ENCODE data around the gene CYP2F1. TPM values are rescaled to one million over a fixed set of nuclear protein-coding genes. Genes with fewer than 3 reads are reported as not detected.

Gene CYP2F1, protein sequence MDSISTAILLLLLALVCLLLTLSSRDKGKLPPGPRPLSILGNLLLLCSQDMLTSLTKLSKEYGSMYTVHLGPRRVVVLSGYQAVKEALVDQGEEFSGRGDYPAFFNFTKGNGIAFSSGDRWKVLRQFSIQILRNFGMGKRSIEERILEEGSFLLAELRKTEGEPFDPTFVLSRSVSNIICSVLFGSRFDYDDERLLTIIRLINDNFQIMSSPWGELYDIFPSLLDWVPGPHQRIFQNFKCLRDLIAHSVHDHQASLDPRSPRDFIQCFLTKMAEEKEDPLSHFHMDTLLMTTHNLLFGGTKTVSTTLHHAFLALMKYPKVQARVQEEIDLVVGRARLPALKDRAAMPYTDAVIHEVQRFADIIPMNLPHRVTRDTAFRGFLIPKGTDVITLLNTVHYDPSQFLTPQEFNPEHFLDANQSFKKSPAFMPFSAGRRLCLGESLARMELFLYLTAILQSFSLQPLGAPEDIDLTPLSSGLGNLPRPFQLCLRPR
- total RNA-seq = not detected
- long read RNA-seq = 0 reads

DNA sequence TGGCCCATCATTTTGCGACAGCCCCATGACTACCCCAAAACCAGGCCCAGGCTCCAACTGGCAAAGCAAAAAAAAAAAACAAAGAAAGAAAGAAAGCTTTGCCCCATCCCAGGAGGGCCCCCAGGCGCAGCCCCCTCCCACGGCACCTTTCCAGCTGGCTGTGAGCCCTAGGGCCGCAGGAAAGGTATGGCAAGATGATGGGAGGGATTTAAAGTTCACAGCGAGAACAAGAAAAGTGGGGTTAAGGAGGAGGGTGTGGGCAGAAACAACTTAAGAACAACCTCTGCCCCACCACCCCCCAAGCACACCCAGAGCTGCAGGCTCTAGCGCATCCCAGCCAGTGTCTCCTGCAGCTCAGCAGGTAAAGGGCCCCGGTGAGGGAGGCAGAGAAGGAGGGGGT lies at the start of gene CYP2F1:
Gene CYP2F1, plus strand, starts transcription at position 301 of the 400 bp plus-strand sequence. CDS start 1,757 bp downstream, outside the sequence.
- no peak within 1 kb of the TSS for H3K27ac ChIP-seq (replicated peaks)
- no peak within 1 kb of the TSS for H3K4me3 ChIP-seq
- peaks cover 46% of the 10 kb centered on the region for H3K27me3 ChIP-seq (ENCODE audit: low read depth)
- no peak for DNase-seq
- no peaks in the 10 kb centered on the region for H3K36me3 ChIP-seq
- intact Hi-C loops (cut with micrococcal nuclease) = no loop called here
- H3K4me1 ChIP-seq = no peaks in the 10 kb centered on the region
- H3K9me3 ChIP-seq (replicated peaks) = no peaks in the 10 kb centered on the region
- TF ChIP-seq, protein P1, sequence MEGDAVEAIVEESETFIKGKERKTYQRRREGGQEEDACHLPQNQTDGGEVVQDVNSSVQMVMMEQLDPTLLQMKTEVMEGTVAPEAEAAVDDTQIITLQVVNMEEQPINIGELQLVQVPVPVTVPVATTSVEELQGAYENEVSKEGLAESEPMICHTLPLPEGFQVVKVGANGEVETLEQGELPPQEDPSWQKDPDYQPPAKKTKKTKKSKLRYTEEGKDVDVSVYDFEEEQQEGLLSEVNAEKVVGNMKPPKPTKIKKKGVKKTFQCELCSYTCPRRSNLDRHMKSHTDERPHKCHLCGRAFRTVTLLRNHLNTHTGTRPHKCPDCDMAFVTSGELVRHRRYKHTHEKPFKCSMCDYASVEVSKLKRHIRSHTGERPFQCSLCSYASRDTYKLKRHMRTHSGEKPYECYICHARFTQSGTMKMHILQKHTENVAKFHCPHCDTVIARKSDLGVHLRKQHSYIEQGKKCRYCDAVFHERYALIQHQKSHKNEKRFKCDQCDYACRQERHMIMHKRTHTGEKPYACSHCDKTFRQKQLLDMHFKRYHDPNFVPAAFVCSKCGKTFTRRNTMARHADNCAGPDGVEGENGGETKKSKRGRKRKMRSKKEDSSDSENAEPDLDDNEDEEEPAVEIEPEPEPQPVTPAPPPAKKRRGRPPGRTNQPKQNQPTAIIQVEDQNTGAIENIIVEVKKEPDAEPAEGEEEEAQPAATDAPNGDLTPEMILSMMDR (IDR thresholded peaks at IDR 0.05; ENCODE audit: borderline replicate concordance) = no peak

DNA sequence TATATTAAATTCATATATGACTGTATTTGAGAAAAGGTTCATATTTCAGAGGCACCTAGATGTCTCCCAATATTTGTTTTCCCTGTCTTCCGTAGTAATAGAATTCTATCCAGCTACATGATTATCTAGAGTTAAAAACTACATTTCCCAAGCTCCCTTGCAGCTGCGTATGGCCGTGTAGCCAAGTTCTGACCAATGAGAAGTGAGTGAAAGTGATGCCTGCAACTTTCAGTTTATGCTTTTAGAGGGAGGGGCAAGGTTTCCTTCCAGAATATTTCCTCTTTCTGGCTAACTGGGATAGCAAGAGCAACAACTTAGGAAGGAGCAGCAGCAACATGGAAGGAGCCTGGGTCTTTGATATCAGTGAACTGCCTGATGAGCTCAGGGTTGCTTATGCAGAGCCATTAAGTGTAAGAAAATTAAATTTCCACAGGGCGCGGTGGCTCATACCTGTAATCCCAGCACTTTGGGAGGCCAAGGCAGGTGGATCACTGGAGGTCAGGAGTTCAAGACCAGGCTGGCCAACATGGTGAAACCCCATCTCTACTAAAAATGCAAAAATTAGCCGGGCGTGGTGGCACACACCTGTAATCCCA lies 49.2 kb upstream of the CYP2F1 start:
- no peaks in the 10 kb centered on the region for H3K36me3 ChIP-seq
- no peaks in the 10 kb centered on the region for H3K9me3 ChIP-seq (replicated peaks)
- DNase-seq = no peak
- intact Hi-C loops (cut with micrococcal nuclease) = no loop called here
- no peaks in the 10 kb centered on the region for H3K4me1 ChIP-seq
- H3K4me3 ChIP-seq = no peak overlapping the region
- H3K27me3 ChIP-seq (ENCODE audit: low read depth) = peaks cover 60% of the 10 kb centered on the region
- H3K27ac ChIP-seq (replicated peaks) = no peak overlapping the region
- TF ChIP-seq, protein P1 (IDR thresholded peaks at IDR 0.05; ENCODE audit: borderline replicate concordance) = no peak

DNA sequence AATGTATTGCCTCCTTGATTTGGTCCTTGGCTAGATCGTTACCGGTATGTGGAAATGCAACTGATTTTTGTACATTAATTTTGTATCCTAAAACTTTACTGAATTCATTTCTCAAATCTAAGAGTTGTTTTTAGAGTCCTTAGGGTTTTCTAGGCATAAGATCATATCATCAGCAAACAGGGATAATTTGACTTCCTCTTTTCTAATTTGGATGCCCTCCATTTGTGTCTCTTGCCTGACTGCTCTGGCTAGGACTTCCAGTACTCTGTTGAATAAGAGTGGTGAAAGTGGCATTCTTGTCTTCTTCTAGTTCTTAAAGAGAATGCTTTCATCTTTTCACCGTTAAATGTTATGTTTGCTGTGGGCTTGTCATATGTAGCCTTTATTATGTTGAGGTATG lies 37.9 kb upstream of the CYP2F1 start:
- DNase-seq = no peak
- H3K9me3 ChIP-seq (replicated peaks) = peaks cover 35% of the 10 kb centered on the region
- H3K36me3 ChIP-seq = no peaks in the 10 kb centered on the region
- peaks cover 56% of the 10 kb centered on the region for H3K27me3 ChIP-seq (ENCODE audit: low read depth)
- TF ChIP-seq, protein P1 (IDR thresholded peaks at IDR 0.05; ENCODE audit: borderline replicate concordance) = no peak
- intact Hi-C loops (cut with micrococcal nuclease) = no loop called here
- H3K27ac ChIP-seq (replicated peaks) = no peak overlapping the region
- H3K4me3 ChIP-seq = no peak overlapping the region
- no peaks in the 10 kb centered on the region for H3K4me1 ChIP-seq

DNA sequence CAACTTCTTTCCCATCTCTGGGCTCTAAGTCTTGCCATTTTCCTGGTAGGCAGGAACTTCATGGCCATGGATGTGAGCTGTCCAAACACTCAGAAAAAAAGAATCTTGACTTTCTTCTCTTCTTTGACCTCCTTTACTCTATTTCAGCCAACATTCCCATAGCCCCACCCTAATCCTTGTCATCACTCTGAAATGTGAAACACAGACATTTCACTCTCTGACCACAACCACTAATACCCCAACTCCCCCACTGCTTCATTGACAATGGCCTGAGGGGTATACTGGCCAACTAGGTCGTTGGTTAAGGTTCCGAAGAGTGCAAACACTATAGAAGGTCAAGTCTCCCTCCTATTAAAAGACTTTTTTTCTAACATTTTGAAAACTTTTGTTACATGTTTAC lies 30.7 kb upstream of the CYP2F1 start:
- H3K4me3 ChIP-seq = no peak overlapping the region
- no peak for DNase-seq
- H3K27ac ChIP-seq (replicated peaks) = no peak overlapping the region
- H3K27me3 ChIP-seq (ENCODE audit: low read depth) = peaks cover 78% of the 10 kb centered on the region
- H3K36me3 ChIP-seq = no peaks in the 10 kb centered on the region
- TF ChIP-seq, protein P1 (IDR thresholded peaks at IDR 0.05; ENCODE audit: borderline replicate concordance) = no peak
- no peaks in the 10 kb centered on the region for H3K4me1 ChIP-seq
- intact Hi-C loops (cut with micrococcal nuclease) = no loop called here
- H3K9me3 ChIP-seq (replicated peaks) = peaks cover 25% of the 10 kb centered on the region

DNA sequence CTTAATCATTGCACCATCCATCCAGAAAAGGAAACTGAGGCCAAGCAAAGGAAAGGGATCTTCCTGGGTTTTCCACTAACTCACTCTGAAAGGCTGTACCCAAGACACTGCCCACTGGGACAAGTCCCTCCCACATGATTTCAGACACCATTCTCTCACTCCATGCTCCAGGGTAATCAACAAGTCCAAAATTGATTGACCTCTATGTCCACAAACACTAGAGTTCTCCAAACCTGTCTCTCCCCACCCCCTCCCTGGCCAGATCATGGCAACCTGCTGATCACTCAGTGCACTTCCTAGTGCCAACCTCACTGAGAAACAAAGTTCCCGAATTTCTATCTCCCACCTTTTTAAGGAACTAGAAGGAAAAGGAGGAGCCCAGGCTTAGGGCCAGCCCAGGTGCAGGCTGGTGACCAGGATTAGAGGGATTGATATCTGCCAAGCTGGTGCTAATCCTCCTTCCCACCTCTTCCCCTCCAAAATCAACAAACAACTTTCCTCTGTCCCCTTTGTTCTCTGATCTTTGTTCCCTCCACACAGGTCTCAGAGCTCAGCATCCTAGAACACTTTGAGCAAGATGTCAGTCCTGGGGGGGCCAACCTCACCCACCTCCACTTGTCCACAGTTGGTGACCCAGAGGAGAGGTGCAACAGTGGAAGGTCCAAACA lies 28.4 kb upstream of the CYP2F1 start:
- H3K27ac ChIP-seq (replicated peaks) = no peak overlapping the region
- H3K27me3 ChIP-seq (ENCODE audit: low read depth) = peaks cover 84% of the 10 kb centered on the region
- H3K36me3 ChIP-seq = no peaks in the 10 kb centered on the region
- DNase-seq = no peak
- H3K4me1 ChIP-seq = no peaks in the 10 kb centered on the region
- intact Hi-C loops (cut with micrococcal nuclease) = no loop called here
- H3K9me3 ChIP-seq (replicated peaks) = peaks cover 4% of the 10 kb centered on the region
- TF ChIP-seq, protein P1 (IDR thresholded peaks at IDR 0.05; ENCODE audit: borderline replicate concordance) = no peak
- H3K4me3 ChIP-seq = no peak overlapping the region
